GM12878 (cell line): ENCODE data around the gene TMPRSS11A. TPM values are rescaled to one million over a fixed set of nuclear protein-coding genes. Genes with fewer than 3 reads are reported as not detected.

ENCODE experiments used
- ATAC-seq: fragments of 200-7000 bp; cut with Tn5 transposase; 3 replicates; pipeline ENCODE4 v1.9.1; 2020; ENCODE audit warnings: mild to moderate bottlenecking, moderate library complexity
- BruUV-seq: library from RNA; stranded (reverse); fragments of 400-500 nt; replicated peaks from 2 replicates; lab custom pipeline; 2021; lab: Mats Ljungman, UMichigan
- CTCF ChIA-PET: fragments of 300-600 bp; sonication (Branson Sonifier 250); formaldehyde crosslinking; extraction: SDS; loops from one replicate; lab custom pipeline; 2021; ENCODE audit warnings: inconsistent platforms; lab: Yijun Ruan, JAX
- POLR2A ChIA-PET: fragments of 350-600 bp; formaldehyde crosslinking; extraction: SDS; loops from one replicate; lab custom pipeline; 2021; ENCODE audit warnings: inconsistent platforms; lab: Charles Lee
- RAD21 ChIA-PET: fragments of 300-600 bp; sonication (Branson Sonifier 250); formaldehyde crosslinking; loops from one replicate; lab custom pipeline; 2023; ENCODE audit warnings: antibody characterized with exemption; ENCODE audit not compliant: unreplicated experiment; lab: Charles Lee
- SMC1A ChIA-PET: fragments of 300-600 bp; sonication (Branson Sonifier 250); formaldehyde crosslinking; loops from one replicate; lab custom pipeline; 2023; ENCODE audit not compliant: unreplicated experiment, uncharacterized antibody; lab: Charles Lee
- DNase-seq: peaks from one replicate; pipeline ENCODE4 v3.0.0-alpha.2; 2011; ENCODE audit warnings: low read depth, low spot score
- FAIRE-seq: peaks from 3 replicates; lab custom pipeline; 2011; peaks lifted over from hg19 to GRCh38; lab: Jason Lieb, UNC
- H2AFZ ChIP-seq: 2 replicates; pipeline ENCODE4 v1.6.0; 2011; ENCODE audit warnings: low read depth, low read length, control low read depth; ENCODE audit not compliant: control insufficient read depth
- H3K27ac ChIP-seq: 2 replicates; pipeline ENCODE4 v1.5.1; 2011; ENCODE audit warnings: control low read depth; ENCODE audit not compliant: control insufficient read depth, insufficient read depth
- H3K27me3 ChIP-seq, 2 experiments: replicated peaks in 1 of 2; 2 replicates each; pipeline versions ENCODE4 v1.6.0 to v1.6.1; 2011; ENCODE audit warnings: low read length in 1 of 2; ENCODE audit not compliant: control insufficient read depth in 2 of 2, insufficient read depth in 2 of 2
- H3K36me3 ChIP-seq, 2 experiments: 2 replicates each; pipeline ENCODE4 v1.5.1; 2011; ENCODE audit warnings: low read length in 1 of 2; ENCODE audit not compliant: control insufficient read depth in 2 of 2, insufficient read depth in 2 of 2
- H3K4me1 ChIP-seq: 2 replicates; pipeline ENCODE4 v1.6.1; 2011; ENCODE audit warnings: mild to moderate bottlenecking, low read length, moderate library complexity, mixed read lengths; ENCODE audit not compliant: control insufficient read depth, insufficient read depth
- H3K4me2 ChIP-seq: 2 replicates; pipeline ENCODE4 v1.6.0; 2011; ENCODE audit warnings: control low read depth; ENCODE audit not compliant: control insufficient read depth, insufficient read depth
- H3K4me3 ChIP-seq: fragments of 200-600 bp; sonication (generic); 2 replicates; pipeline ENCODE4 v1.5.1; 2016
- H3K79me2 ChIP-seq: 2 replicates; pipeline ENCODE4 v1.6.0; 2011; ENCODE audit warnings: low read length; ENCODE audit not compliant: control insufficient read depth, insufficient read depth
- H3K9ac ChIP-seq: 2 replicates; pipeline ENCODE4 v1.8.0; 2011; ENCODE audit warnings: low read length, control low read depth, mixed read lengths; ENCODE audit not compliant: control insufficient read depth, insufficient read depth
- H3K9me3 ChIP-seq: replicated peaks from 3 replicates; pipeline ENCODE4 v1.5.1; 2011; ENCODE audit warnings: mild to moderate bottlenecking, low read length; ENCODE audit not compliant: control insufficient read depth, insufficient read depth
- H4K20me1 ChIP-seq: 2 replicates; pipeline ENCODE4 v1.6.0; 2011; ENCODE audit not compliant: control insufficient read depth, insufficient read depth
- CUX1 ChIP-seq: IDR thresholded peaks from 2 replicates; pipeline ENCODE4 v1.6.1; 2012; ENCODE audit warnings: improper control_type of control experiment, low read depth, low read length; ENCODE audit not compliant: insufficient replicate concordance
- DPF2 ChIP-seq: fragments of 450-650 bp; IDR thresholded peaks from 2 replicates; pipeline ENCODE4 v1.6.1; 2017; ENCODE audit warnings: mild to moderate bottlenecking
- EP300 ChIP-seq, 2 experiments: fragments of 150-350 bp in 1 of 2; IDR thresholded peaks; 2 replicates each; pipeline ENCODE4 v1.6.1; 2011 to 2012; ENCODE audit warnings: low read depth in 2 of 2, low read length in 2 of 2, borderline replicate concordance in 1 of 2, improper control_type of control experiment in 1 of 2, inconsistent platforms in 1 of 2; ENCODE audit not compliant: control insufficient read depth in 1 of 2
- HDGF ChIP-seq: fragments of 450-650 bp; IDR thresholded peaks from 2 replicates; pipeline ENCODE4 v1.6.1; 2016; ENCODE audit warnings: antibody characterized with exemption
- MEF2A ChIP-seq: IDR thresholded peaks from 2 replicates; pipeline ENCODE4 v1.6.1; 2011; ENCODE audit warnings: low read depth, mild to moderate bottlenecking, low read length, moderate library complexity; ENCODE audit not compliant: insufficient read depth
- NFXL1 ChIP-seq: fragments of 450-650 bp; IDR thresholded peaks from 2 replicates; pipeline ENCODE4 v1.6.1; 2017; ENCODE audit warnings: antibody characterized with exemption, mild to moderate bottlenecking, borderline replicate concordance
- NRF1 ChIP-seq: conservative IDR thresholded peaks from 2 replicates; pipeline ENCODE4 v1.6.1; 2011; ENCODE audit warnings: mild to moderate bottlenecking, low read depth, low read length, improper control_type of control experiment
- PKNOX1 ChIP-seq: fragments of 450-650 bp; IDR thresholded peaks from 2 replicates; pipeline ENCODE4 v1.6.1; 2016; ENCODE audit warnings: mild to moderate bottlenecking
- POLR2A ChIP-seq: IDR thresholded peaks from 2 replicates; pipeline ENCODE4 v1.6.1; 2011; ENCODE audit warnings: low read depth, mild to moderate bottlenecking, low read length
- ZBED1 ChIP-seq: IDR thresholded peaks from 2 replicates; pipeline ENCODE4 v1.6.1; 2016; ENCODE audit warnings: borderline replicate concordance
- ZNF207 ChIP-seq: fragments of 450-650 bp; IDR thresholded peaks from 2 replicates; pipeline ENCODE4 v1.6.1; 2014; ENCODE audit warnings: antibody characterized with exemption, mild to moderate bottlenecking, borderline replicate concordance
- WGBS: methylation state at CpG from one replicate; pipeline ENCODE4 v1.1.6; 2016; ENCODE audit warnings: low lambda C conversion rate; ENCODE audit not compliant: insufficient replicate concordance, insufficient coverage; ENCODE audit errors: missing lambda C conversion rate; 5-methylcytosine and 5-hydroxymethylcytosine counted together
- in situ Hi-C: fragments of 300-500 bp; cut with MboI; formaldehyde crosslinking; loops from 9 replicates; pipeline ENCODE4 v1.14.3; 2018; ENCODE audit warnings: mixed read lengths
- intact Hi-C: fragments of 100-400 bp; cut with micrococcal nuclease; formaldehyde crosslinking; loops from one replicate; pipeline ENCODE4 v1.14.2; 2022; ENCODE audit not compliant: unreplicated experiment
- polyA plus RNA-seq, 11 experiments: library from polyadenylated mRNA; depleted of rRNA in 4 of 11; unstranded in 6 of 11; stranded (reverse) in 5 of 11; fragments of >200 nt; fragmentation: Nextera tagmentation in 4 of 11; fragmentation: Illumina TruSeq in 1 of 11; extraction: Ambion mirVana in 4 of 11; extraction: Trizol in 1 of 11; gene quantifications; 1 replicate in 1 of 11; 2 replicates in 10 of 11; pipeline versions ENCODE4 v1.2.1 to v1.2.3, GENCODE V29; 2011 to 2016; ENCODE audit warnings: inconsistent platforms in 2 of 11, missing spikeins in 2 of 11, low read depth in 1 of 11
- total RNA-seq, 4 experiments: library from RNA; depleted of rRNA in 3 of 4; stranded (reverse); fragments of >200 nt in 3 of 4; fragmentation: Illumina TruSeq in 1 of 4; extraction: Trizol in 1 of 4; gene quantifications; 2 replicates each; pipeline versions ENCODE4 v1.2.1 to v1.2.3, GENCODE V29; 2013 to 2021
- TF ChIP-seq, protein P1 (sequence below): IDR thresholded peaks from 2 replicates; pipeline ENCODE4 v1.6.1; 2012; ENCODE audit warnings: mild to moderate bottlenecking, low read depth, low read length

Gene TMPRSS11A
- total and polyA plus RNA-seq, 10 of the 15 experiments (the other 5 are each of a cell fraction or from before 2014, with no cell fraction given), result 0.02 TPM; not detected in 9

DNA sequence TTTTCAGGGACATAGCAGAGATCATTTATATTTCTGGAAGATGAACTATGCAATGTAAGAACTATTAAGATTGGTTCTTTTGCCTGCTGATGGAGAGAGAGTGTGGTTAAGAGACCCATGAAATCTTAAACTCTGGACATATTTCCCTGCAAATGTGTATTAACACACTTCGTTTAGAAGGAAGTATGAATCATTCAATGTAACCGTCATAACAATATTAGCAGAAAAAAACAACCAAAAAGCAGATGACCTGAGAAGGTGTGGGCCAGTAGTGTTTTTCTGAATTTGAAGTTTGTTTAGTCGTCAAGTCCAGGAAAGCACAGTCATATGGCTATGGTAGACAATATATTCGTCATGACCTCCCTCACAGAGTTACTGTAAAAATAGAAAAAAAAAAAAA is 77.0 kb downstream of the TMPRSS11A start (continued):
- TF ChIP-seq NRF1 (no peak), HDGF (no peak), DPF2 (no peak), PKNOX1 (no peak), CUX1 (no peak), MEF2A (no peak)

DNA sequence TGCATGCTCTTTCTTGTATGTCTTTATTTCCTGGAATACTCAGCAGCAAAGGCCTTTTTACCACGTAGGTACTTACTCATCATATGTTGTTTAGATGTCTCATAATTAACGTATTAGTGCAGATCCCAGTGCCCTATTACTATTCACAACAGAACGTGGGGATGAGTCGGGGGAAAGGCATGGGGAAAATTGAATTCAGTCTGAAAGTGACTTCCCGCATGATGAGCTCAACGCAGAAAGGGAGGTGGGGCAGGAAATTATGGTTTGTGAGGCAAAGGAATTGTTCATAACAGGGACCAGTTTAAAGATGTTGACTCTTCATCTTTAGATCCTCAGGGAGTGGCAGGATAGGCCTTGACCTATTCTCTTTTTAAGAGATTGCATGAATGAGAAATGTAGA is 77.5 kb downstream of the TMPRSS11A start:
- Histone ChIP-seq H2AFZ (no peak overlapping the region), H3K79me2 (no peaks in the 10 kb centered on the region)
- ATAC-seq (no peak), FAIRE-seq (no peak)
- TF ChIP-seq EP300 (IDR thresholded peaks at IDR 0.05; ENCODE audit: borderline replicate concordance in 1 of 2, control insufficient read depth in 1 of 2, low read depth in 2 of 2, low read length in 2 of 2) (no peak), POLR2A (no peak), ZNF207 (no peak), ZBED1 (no peak), NFXL1 (no peak)
- TF ChIP-seq, protein P1, sequence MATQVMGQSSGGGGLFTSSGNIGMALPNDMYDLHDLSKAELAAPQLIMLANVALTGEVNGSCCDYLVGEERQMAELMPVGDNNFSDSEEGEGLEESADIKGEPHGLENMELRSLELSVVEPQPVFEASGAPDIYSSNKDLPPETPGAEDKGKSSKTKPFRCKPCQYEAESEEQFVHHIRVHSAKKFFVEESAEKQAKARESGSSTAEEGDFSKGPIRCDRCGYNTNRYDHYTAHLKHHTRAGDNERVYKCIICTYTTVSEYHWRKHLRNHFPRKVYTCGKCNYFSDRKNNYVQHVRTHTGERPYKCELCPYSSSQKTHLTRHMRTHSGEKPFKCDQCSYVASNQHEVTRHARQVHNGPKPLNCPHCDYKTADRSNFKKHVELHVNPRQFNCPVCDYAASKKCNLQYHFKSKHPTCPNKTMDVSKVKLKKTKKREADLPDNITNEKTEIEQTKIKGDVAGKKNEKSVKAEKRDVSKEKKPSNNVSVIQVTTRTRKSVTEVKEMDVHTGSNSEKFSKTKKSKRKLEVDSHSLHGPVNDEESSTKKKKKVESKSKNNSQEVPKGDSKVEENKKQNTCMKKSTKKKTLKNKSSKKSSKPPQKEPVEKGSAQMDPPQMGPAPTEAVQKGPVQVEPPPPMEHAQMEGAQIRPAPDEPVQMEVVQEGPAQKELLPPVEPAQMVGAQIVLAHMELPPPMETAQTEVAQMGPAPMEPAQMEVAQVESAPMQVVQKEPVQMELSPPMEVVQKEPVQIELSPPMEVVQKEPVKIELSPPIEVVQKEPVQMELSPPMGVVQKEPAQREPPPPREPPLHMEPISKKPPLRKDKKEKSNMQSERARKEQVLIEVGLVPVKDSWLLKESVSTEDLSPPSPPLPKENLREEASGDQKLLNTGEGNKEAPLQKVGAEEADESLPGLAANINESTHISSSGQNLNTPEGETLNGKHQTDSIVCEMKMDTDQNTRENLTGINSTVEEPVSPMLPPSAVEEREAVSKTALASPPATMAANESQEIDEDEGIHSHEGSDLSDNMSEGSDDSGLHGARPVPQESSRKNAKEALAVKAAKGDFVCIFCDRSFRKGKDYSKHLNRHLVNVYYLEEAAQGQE, result no peak
- TF ChIP-seq, all 136 proteins: peak for 0
- RAD21 ChIA-PET, result no interaction called here
- H3K4me2 ChIP-seq, result no peak overlapping the region
- POLR2A ChIA-PET, result no interaction called here
- no peaks in the 10 kb centered on the region for H3K4me1 ChIP-seq
- H3K4me3 ChIP-seq, result no peak overlapping the region
- in situ Hi-C loops (no loop called here), intact Hi-C loops (no loop called here)
- SMC1A ChIA-PET, result interaction anchor here (0.7 kb wide), 1 partner anchor 19 kb away, joined by 4 read pairs; no protein-coding TSS in a partner anchor
- H4K20me1 ChIP-seq, result no peaks in the 10 kb centered on the region
- no peak for DNase-seq
- BruUV-seq, result no TSS peak
- CTCF ChIA-PET, result no interaction called here
- WGBS, result 19% methylated on average over 6 of the region's 6 CpGs
- no peak overlapping the region for H3K9ac ChIP-seq
- H3K27ac ChIP-seq, result no peak overlapping the region
- H3K27me3 ChIP-seq, result no peaks in the 10 kb centered on the region
- H3K9me3 ChIP-seq, result no peaks in the 10 kb centered on the region
- no peaks in the 10 kb centered on the region for H3K36me3 ChIP-seq
